ENCODE measurements around the gene DCDC2.

DCDC2 gene

GRCh38 chr6:24122139-24122538, 235.7 kb downstream of the DCDC2 start:
- TF ChIP-seq REST (IDR thresholded peaks at IDR 0.05; ENCODE audit: insufficient read depth in 1 of 2, low read depth in 2 of 2, low read length in 2 of 2) (no peak), FOXP2 (optimal IDR thresholded peaks at IDR 0.05; ENCODE audit: borderline replicate concordance, extremely low read depth, extremely low read length, insufficient read depth) (no peak), TAF1 (IDR thresholded peaks at IDR 0.05; ENCODE audit: borderline replicate concordance, insufficient read depth, low read length) (no peak), POLR2AphosphoS5 (IDR thresholded peaks at IDR 0.05; ENCODE audit: low read depth, low read length) (no peak), SIN3A (IDR thresholded peaks at IDR 0.05; ENCODE audit: borderline replicate concordance, insufficient read depth, low read length) (no peak)

Data from PFSK-1 (cell line).